K562 (cell line): Measurements from ENCODE around the gene LRMDA.

ENCODE experiments used
- AFF4 ChIP-seq: sonication (generic); formaldehyde crosslinking; IDR thresholded peaks from 2 replicates; pipeline ENCODE4 v1.8.0; 2023; ENCODE audit warnings: mild to moderate bottlenecking, missing genetic modification reagents
- ARID2 ChIP-seq: fragments of 450-650 bp; IDR thresholded peaks from 2 replicates; pipeline ENCODE4 v1.6.1; 2017; ENCODE audit warnings: antibody characterized with exemption, mild to moderate bottlenecking
- CAMTA2 ChIP-seq: fragments of 250-450 bp; sonication (Bioruptor Pico); conservative IDR thresholded peaks from 2 replicates; pipeline ENCODE4 v1.5.1; 2022
- CBX3 ChIP-seq, 2 experiments: IDR thresholded peaks; 1 replicate in 1 of 2; 2 replicates in 1 of 2; pipeline ENCODE4 v1.6.1; 2012; ENCODE audit warnings: inconsistent platforms in 2 of 2, low read length in 2 of 2, borderline replicate concordance in 1 of 2, control low read depth in 1 of 2
- CEBPB ChIP-seq: fragments of 450-650 bp; IDR thresholded peaks from 2 replicates; pipeline ENCODE4 v1.6.1; 2016; ENCODE audit warnings: missing genetic modification characterization, missing compliant biosample characterization
- CTCF ChIP-seq, 3 experiments: IDR thresholded peaks in 2 of 3; conservative IDR thresholded peaks in 1 of 3; 2 replicates each; pipeline ENCODE4 v1.5.1; 2011 to 2012; ENCODE audit warnings: low read length in 3 of 3, mild to moderate bottlenecking in 3 of 3, control low read depth in 2 of 3, improper control_type of control experiment in 1 of 3, inconsistent platforms in 1 of 3, low read depth in 1 of 3, mixed read lengths in 1 of 3, moderate library complexity in 1 of 3; ENCODE audit not compliant: insufficient read depth in 2 of 3
- FOXM1 ChIP-seq, 2 experiments: fragments of 450-650 bp in 1 of 2; sonication (generic) in 1 of 2; formaldehyde crosslinking in 1 of 2; IDR thresholded peaks; 2 replicates each; pipeline versions ENCODE4 v1.6.1 to v1.9.0; 2017 to 2022; ENCODE audit warnings: low read depth in 2 of 2, mild to moderate bottlenecking in 2 of 2, missing genetic modification reagents in 1 of 2, moderate library complexity in 1 of 2
- NFYB ChIP-seq: IDR thresholded peaks from 2 replicates; pipeline ENCODE4 v1.6.1; 2011; ENCODE audit warnings: mild to moderate bottlenecking, moderate library complexity; ENCODE audit not compliant: insufficient read length; ENCODE audit errors: extremely low read depth
- POLR3A ChIP-seq: IDR thresholded peaks from 2 replicates; pipeline ENCODE4 v1.6.1; 2011; ENCODE audit warnings: borderline replicate concordance, mild to moderate bottlenecking, moderate library complexity; ENCODE audit not compliant: insufficient read length, insufficient read depth; ENCODE audit errors: extremely low read depth
- REST ChIP-seq, 2 experiments: fragments of 450-650 bp; formaldehyde crosslinking in 1 of 2; IDR thresholded peaks; 2 replicates each; pipeline versions ENCODE4 v1.4.0 to v1.6.1; 2014 to 2020; ENCODE audit warnings: mild to moderate bottlenecking in 2 of 2, borderline replicate concordance in 1 of 2, low read depth in 1 of 2
- SMAD4 ChIP-seq: fragments of 250-450 bp; sonication (Bioruptor Pico); conservative IDR thresholded peaks from 2 replicates; pipeline ENCODE4 v1.8.0; 2021; ENCODE audit warnings: inconsistent platforms, mild to moderate bottlenecking, moderate library complexity
- TBP ChIP-seq: optimal IDR thresholded peaks from 2 replicates; pipeline ENCODE3; 2011; ENCODE audit warnings: low read depth, low read length, improper control_type of control experiment

- TF ChIP-seq CEBPB (tag) (no peak), AFF4 (CRISPR knock-in tag) (no peak), CAMTA2 (no peak), CTCF (IDR thresholded peaks at IDR 0.05 in 2 of 3, conservative IDR thresholded peaks at IDR 0.05 in 1 of 3; ENCODE audit: insufficient read depth in 2 of 3, low read depth in 1 of 3, low read length in 3 of 3) (no peak), ARID2 (no peak), FOXM1 (IDR thresholded peaks at IDR 0.05; ENCODE audit: low read depth) (no peak), FOXM1 (CRISPR knock-in tag; IDR thresholded peaks at IDR 0.05; ENCODE audit: low read depth) (no peak), SMAD4 (CRISPR knock-in tag) (no peak), POLR3A (no peak), TBP (no peak), REST (IDR thresholded peaks at IDR 0.05; ENCODE audit: borderline replicate concordance) (no peak), REST (CRISPR knock-in tag; IDR thresholded peaks at IDR 0.05; ENCODE audit: low read depth) (no peak), NFYB (no peak), CBX3 (IDR thresholded peaks at IDR 0.05; ENCODE audit: borderline replicate concordance in 1 of 2, low read length in 2 of 2) (no peak)
These were observed 744.2 kb downstream of the LRMDA start for GRCh38 chr10:76175533-76176165.
